H7 (cell line): ENCODE measurements around the gene ATP1B1. TPM values are rescaled to one million over a fixed set of nuclear protein-coding genes. Genes with fewer than 3 reads are reported as not detected.
"Not testable (repeated sequence)": the region's sequence is repeated elsewhere in the genome, so short reads cannot be mapped to it uniquely, and the experiment has no call there.

Experiments
- DNase-seq: peaks from one replicate; pipeline ENCODE4 v3.0.0; 2012
- H3K27me3 ChIP-seq: 2 replicates; pipeline ENCODE4 v1.6.0; 2011; ENCODE audit warnings: mild to moderate bottlenecking, low read length; ENCODE audit not compliant: control insufficient read depth, insufficient read depth
- H3K36me3 ChIP-seq: replicated peaks from 2 replicates; pipeline ENCODE4 v1.5.1; 2011; ENCODE audit warnings: low read length; ENCODE audit not compliant: control insufficient read depth, insufficient read depth
- H3K4me3 ChIP-seq: 2 replicates; pipeline ENCODE4 v1.5.1; 2011; ENCODE audit warnings: low read depth, mild to moderate bottlenecking, control low read depth, low read length, moderate library complexity; ENCODE audit not compliant: insufficient read depth
- total RNA-seq: library from RNA; depleted of rRNA; stranded (reverse); fragments of >200 nt; shearing (Covaris generic); gene quantifications from 2 replicates; pipeline ENCODE4 v1.2.3, GENCODE V29; 2014

Gene ATP1B1
- total RNA-seq, 1 experiment from 2014 or later, result 35.0 TPM

- Histone ChIP-seq H3K27me3 (no peaks in the 10 kb centered on the region), H3K36me3 (peaks cover 6% of the 10 kb centered on the region), H3K4me3 (no peak overlapping the region)
- no peak for DNase-seq
Measured at GRCh38 chr1:169115891-169116585, 9.5 kb downstream of the ATP1B1 start.

- Histone ChIP-seq H3K27me3 (no peaks in the 10 kb centered on the region), H3K4me3 (no peak overlapping the region), H3K36me3 (peaks cover 6% of the 10 kb centered on the region)
- DNase-seq, result no peak
Measured at GRCh38 chr1:169117014-169117413, 10.5 kb downstream of the ATP1B1 start.

DNA sequence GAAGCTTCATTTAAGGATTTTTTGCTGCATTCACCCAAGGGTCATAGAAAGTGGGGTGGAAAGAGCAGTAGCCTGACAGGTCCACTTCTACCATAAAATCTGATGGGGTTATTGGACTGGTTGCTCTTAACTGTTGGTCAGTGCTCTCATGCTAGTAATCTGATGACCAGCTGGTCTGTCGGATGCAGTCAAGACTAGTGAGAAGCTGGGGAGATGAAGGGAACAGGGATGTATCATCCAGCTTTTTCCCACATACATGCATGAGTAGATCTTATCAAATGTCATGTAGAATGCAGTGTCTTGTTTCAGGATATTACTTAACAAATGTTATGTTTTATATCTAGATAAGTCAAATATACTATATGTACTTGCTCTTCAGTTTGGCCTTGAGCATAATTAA, 11.1 kb downstream of the ATP1B1 start:
- no peaks in the 10 kb centered on the region for H3K27me3 ChIP-seq

GRCh38 chr1:169118227-169118626, 11.7 kb downstream of the ATP1B1 start:
- no peaks in the 10 kb centered on the region for H3K27me3 ChIP-seq
- H3K36me3 ChIP-seq, result peaks cover 2% of the 10 kb centered on the region
- no peak overlapping the region for H3K4me3 ChIP-seq
- DNase-seq, result no peak

More for the DNA sequence above, 11.1 kb downstream of the ATP1B1 start:
- Histone ChIP-seq H3K36me3 (peaks cover 3% of the 10 kb centered on the region), H3K4me3 (no peak overlapping the region)
- DNase-seq, result no peak

GRCh38 chr1:169119405-169119804, 12.9 kb downstream of the ATP1B1 start:
- H3K36me3 ChIP-seq, result peaks cover 2% of the 10 kb centered on the region

GRCh38 chr1:169120066-169120465, 13.6 kb downstream of the ATP1B1 start:
- H3K4me3 ChIP-seq, result no peak overlapping the region
- H3K36me3 ChIP-seq, result peaks cover 1% of the 10 kb centered on the region; the same call in 1 of the 2 replicates
- DNase-seq, result no peak
- H3K27me3 ChIP-seq, result no peaks in the 10 kb centered on the region

More at GRCh38 chr1:169119405-169119804, 12.9 kb downstream of the ATP1B1 start:
- Histone ChIP-seq H3K27me3 (no peaks in the 10 kb centered on the region), H3K4me3 (no peak overlapping the region)
- no peak for DNase-seq

GRCh38 chr1:169121146-169121923, 14.8 kb downstream of the ATP1B1 start:
- no peak overlapping the region for H3K4me3 ChIP-seq
- H3K36me3 ChIP-seq, result peaks cover 1% of the 10 kb centered on the region; the same call in 1 of the 2 replicates
- no peak for DNase-seq
- no peaks in the 10 kb centered on the region for H3K27me3 ChIP-seq

DNA sequence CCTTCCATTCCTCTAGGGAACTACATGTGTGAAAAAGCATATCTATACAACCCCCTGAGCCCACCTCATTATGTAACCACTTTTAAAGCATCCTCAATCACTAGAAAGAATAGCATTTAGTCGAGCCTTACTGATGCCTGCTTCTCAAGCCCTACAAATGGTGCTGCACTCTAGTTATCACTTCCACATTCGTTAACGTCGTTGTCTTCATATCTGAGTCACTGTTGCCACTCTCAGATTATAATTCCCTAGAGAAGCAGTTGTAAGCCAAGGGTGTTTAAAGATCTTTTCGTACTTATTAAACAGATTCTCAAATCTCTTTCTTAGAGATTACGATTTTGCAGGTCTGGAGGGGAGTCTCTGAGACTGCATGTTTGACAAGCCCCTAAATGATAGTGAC, 16.5 kb downstream of the ATP1B1 start:
- Histone ChIP-seq H3K4me3 (no peak overlapping the region), H3K36me3 (peaks cover 3% of the 10 kb centered on the region), H3K27me3 (no peaks in the 10 kb centered on the region)
- DNase-seq, result no peak

DNA sequence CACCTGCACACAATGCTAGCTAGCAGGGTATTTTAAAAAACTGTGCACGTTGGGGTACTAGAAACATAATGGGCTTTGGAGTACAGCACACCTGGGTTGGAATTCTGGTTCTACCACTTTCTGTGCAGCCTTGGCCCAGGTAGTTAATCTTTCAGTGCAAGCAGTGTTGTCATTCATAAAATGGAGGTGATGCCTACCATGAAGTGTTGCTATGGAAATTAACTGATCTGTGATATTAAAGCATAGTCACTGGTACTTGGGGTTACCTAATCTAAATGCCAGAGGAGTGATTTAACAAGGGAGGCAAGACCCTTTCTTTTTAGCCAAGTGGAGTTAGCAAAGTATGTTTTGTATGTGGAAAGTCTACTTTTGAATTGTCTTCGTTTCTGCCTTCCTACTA, 18.0 kb downstream of the ATP1B1 start:
- DNase-seq, result no peak
- Histone ChIP-seq H3K27me3 (no peaks in the 10 kb centered on the region), H3K36me3 (peaks cover 5% of the 10 kb centered on the region), H3K4me3 (no peak overlapping the region)

GRCh38 chr1:169125597-169125996, 19.1 kb downstream of the ATP1B1 start:
- not testable (repeated sequence) for H3K27me3 ChIP-seq, DNase-seq, H3K36me3 ChIP-seq, H3K4me3 ChIP-seq

GRCh38 chr1:169126335-169126734, 19.8 kb downstream of the ATP1B1 start:
- no peaks in the 10 kb centered on the region for H3K27me3 ChIP-seq
- no peak overlapping the region for H3K4me3 ChIP-seq
- no peak for DNase-seq
- peaks cover 5% of the 10 kb centered on the region for H3K36me3 ChIP-seq

GRCh38 chr1:169127305-169127704, 20.8 kb downstream of the ATP1B1 start:
- Histone ChIP-seq H3K27me3 (no peaks in the 10 kb centered on the region), H3K4me3 (no peak overlapping the region), H3K36me3 (peaks cover 7% of the 10 kb centered on the region)
- DNase-seq, result no peak

DNA sequence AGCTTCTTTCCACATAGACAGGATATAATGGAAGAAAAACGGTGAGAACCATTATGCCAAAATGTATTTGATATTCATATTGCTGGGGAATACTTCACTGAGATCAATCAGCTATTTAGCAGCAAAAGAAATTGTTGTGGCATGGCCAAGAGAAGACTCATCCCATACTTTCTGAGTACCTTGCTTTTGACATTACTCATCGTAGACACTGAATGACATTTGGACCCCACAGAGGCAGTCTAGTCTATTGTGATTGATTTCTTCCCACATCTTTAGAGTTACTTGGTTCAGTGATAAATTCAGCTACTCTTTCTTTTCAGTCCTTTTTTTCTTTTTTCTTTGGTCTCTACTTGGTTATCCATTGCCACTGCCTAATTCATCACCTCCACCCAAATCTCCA, 22.1 kb downstream of the ATP1B1 start:
- Histone ChIP-seq H3K36me3 (peaks cover 7% of the 10 kb centered on the region), H3K27me3 (no peaks in the 10 kb centered on the region), H3K4me3 (no peak overlapping the region)
- DNase-seq, result no peak

- peaks cover 7% of the 10 kb centered on the region for H3K36me3 ChIP-seq
- no peak for DNase-seq
- H3K27me3 ChIP-seq, result no peaks in the 10 kb centered on the region
- no peak overlapping the region for H3K4me3 ChIP-seq
Measured at GRCh38 chr1:169129109-169129784, 22.8 kb downstream of the ATP1B1 start.

DNA sequence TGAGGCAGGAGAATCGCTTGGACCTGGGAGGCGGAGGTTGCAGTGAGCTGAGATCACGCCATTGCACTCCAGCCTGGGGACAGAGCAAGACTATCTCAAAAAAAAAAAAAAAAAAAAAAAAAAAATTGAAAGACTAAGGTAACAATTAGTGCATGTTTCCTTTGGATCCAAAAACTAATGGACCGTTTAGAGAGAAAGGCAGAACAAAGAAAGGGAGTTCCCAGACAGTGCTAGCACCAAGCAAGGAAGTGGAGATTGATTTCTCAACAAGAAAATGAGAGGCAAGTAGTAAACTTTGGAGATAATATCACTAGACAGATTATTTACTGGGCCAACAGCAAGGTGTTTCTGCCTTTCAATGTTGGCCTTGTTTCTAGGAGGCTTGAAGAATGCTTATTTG, 24.2 kb downstream of the ATP1B1 start:
- Histone ChIP-seq H3K4me3 (no peak overlapping the region), H3K36me3 (peaks cover 5% of the 10 kb centered on the region), H3K27me3 (no peaks in the 10 kb centered on the region)
- no peak for DNase-seq
